Loucy (cell line): ENCODE measurements around the gene PRKN.

Source experiments
- H2AFZ ChIP-seq: fragments of 200-600 bp; sonication (generic); 2 replicates; pipeline ENCODE4 v1.6.0; 2016; ENCODE audit warnings: antibody characterized with exemption, mild to moderate bottlenecking, low read length, moderate library complexity
- H3F3A ChIP-seq: fragments of 200-600 bp; 2 replicates; pipeline ENCODE4 v1.6.0; 2016; ENCODE audit warnings: antibody characterized with exemption, low read depth, mild to moderate bottlenecking
- H3K27me3 ChIP-seq: fragments of 200-600 bp; sonication (generic); 2 replicates; pipeline ENCODE4 v1.6.1; 2014; ENCODE audit warnings: low read length, mild to moderate bottlenecking; ENCODE audit not compliant: insufficient read depth, poor library complexity, severe bottlenecking
- H3K36me3 ChIP-seq: fragments of 200-600 bp; sonication (generic); 2 replicates; pipeline ENCODE4 v1.6.1; 2016; ENCODE audit warnings: low read length; ENCODE audit not compliant: insufficient read depth
- H3K4me1 ChIP-seq: fragments of 200-600 bp; sonication (generic); 2 replicates; pipeline ENCODE4 v1.5.1; 2014; ENCODE audit warnings: low read length, mild to moderate bottlenecking; ENCODE audit not compliant: insufficient read depth, poor library complexity, severe bottlenecking
- H3K4me2 ChIP-seq: fragments of 200-600 bp; sonication (generic); 2 replicates; pipeline ENCODE4 v1.6.0; 2014; ENCODE audit warnings: antibody characterized with exemption, low read length, low read depth, mild to moderate bottlenecking; ENCODE audit not compliant: poor library complexity, severe bottlenecking
- H3K4me3 ChIP-seq: fragments of 200-600 bp; sonication (generic); 2 replicates; pipeline ENCODE4 v1.5.1; 2014; ENCODE audit warnings: low read length, mild to moderate bottlenecking, mixed read lengths; ENCODE audit not compliant: poor library complexity, severe bottlenecking
- H3K79me2 ChIP-seq: fragments of 200-600 bp; sonication (generic); 2 replicates; pipeline ENCODE4 v1.6.1; 2014; ENCODE audit warnings: low read length; ENCODE audit not compliant: insufficient read depth
- H3K9ac ChIP-seq: fragments of 200-600 bp; sonication (generic); 2 replicates; pipeline ENCODE4 v1.6.0; 2014; ENCODE audit warnings: mild to moderate bottlenecking, low read depth, low read length, moderate library complexity; ENCODE audit not compliant: poor library complexity, severe bottlenecking
- H3K9me2 ChIP-seq: fragments of 200-600 bp; sonication (generic); replicated peaks from 2 replicates; pipeline ENCODE4 v1.6.1; 2016; ENCODE audit warnings: low read depth, low read length, mixed read lengths
- H3K9me3 ChIP-seq: fragments of 200-600 bp; sonication (generic); 2 replicates; pipeline ENCODE4 v1.6.1; 2014; ENCODE audit warnings: mild to moderate bottlenecking, antibody characterized with exemption, low read length, low read depth; ENCODE audit not compliant: insufficient read depth
- H4K20me1 ChIP-seq: fragments of 200-600 bp; sonication (generic); 2 replicates; pipeline ENCODE4 v1.6.0; 2014; ENCODE audit warnings: antibody characterized with exemption, low read length, mild to moderate bottlenecking; ENCODE audit not compliant: insufficient read depth, poor library complexity, severe bottlenecking
- CTCF ChIP-seq: fragments of 200-600 bp; sonication (generic); conservative IDR thresholded peaks from 2 replicates; pipeline ENCODE4 v1.5.1; 2014; ENCODE audit warnings: mild to moderate bottlenecking, antibody characterized with exemption, low read length
- EZH2phosphoT487 ChIP-seq: fragments of 200-600 bp; IDR thresholded peaks from 2 replicates; pipeline ENCODE4 v1.6.1; 2018; ENCODE audit warnings: antibody characterized with exemption, mild to moderate bottlenecking, moderate library complexity, borderline replicate concordance

The PRKN gene

GRCh38 chr6:162249907-162250642, 477.5 kb downstream of the PRKN start:
- H3F3A ChIP-seq = no peaks in the 10 kb centered on the region
- H3K79me2 ChIP-seq = no peaks in the 10 kb centered on the region
- no peak overlapping the region for H3K4me3 ChIP-seq
- H3K4me1 ChIP-seq = no peaks in the 10 kb centered on the region
- H3K9ac ChIP-seq = no peak overlapping the region
- H3K27me3 ChIP-seq = no peaks in the 10 kb centered on the region
- no peak overlapping the region for H3K4me2 ChIP-seq
- no peaks in the 10 kb centered on the region; the same call in 1 of the 2 replicates for H3K9me3 ChIP-seq
- H3K36me3 ChIP-seq = no peaks in the 10 kb centered on the region
- TF ChIP-seq EZH2phosphoT487 (no peak), CTCF (no peak)
- no peaks in the 10 kb centered on the region for H3K9me2 ChIP-seq
- no peaks in the 10 kb centered on the region for H4K20me1 ChIP-seq
- no peak overlapping the region for H2AFZ ChIP-seq

- Histone ChIP-seq H3K79me2 (no peaks in the 10 kb centered on the region), H3K27me3 (no peaks in the 10 kb centered on the region), H3K9me2 (no peaks in the 10 kb centered on the region), H3F3A (no peaks in the 10 kb centered on the region), H3K4me2 (no peak overlapping the region), H3K9me3 (0 out of 2 replicates have a peak, but pooled peaks cover 3% of the 10 kb centered on the region), H3K9ac (no peak overlapping the region), H3K4me1 (no peaks in the 10 kb centered on the region), H3K4me3 (no peak overlapping the region), H2AFZ (no peak overlapping the region), H3K36me3 (no peaks in the 10 kb centered on the region), H4K20me1 (no peaks in the 10 kb centered on the region)
- no peak for TF ChIP-seq EZH2phosphoT487
- TF ChIP-seq CTCF = no peak
These were observed 481.6 kb downstream of the PRKN start for GRCh38 chr6:162245830-162246420.

- H3K9ac ChIP-seq = no peak overlapping the region
- no peak overlapping the region for H3K4me3 ChIP-seq
- no peaks in the 10 kb centered on the region for H3K79me2 ChIP-seq
- H3K9me3 ChIP-seq = 0 out of 2 replicates have a peak, but pooled peaks cover 3% of the 10 kb centered on the region
- no peaks in the 10 kb centered on the region for H4K20me1 ChIP-seq
- no peaks in the 10 kb centered on the region for H3K36me3 ChIP-seq
- no peaks in the 10 kb centered on the region for H3F3A ChIP-seq
- H2AFZ ChIP-seq = no peak overlapping the region
- no peaks in the 10 kb centered on the region for H3K4me1 ChIP-seq
- H3K27me3 ChIP-seq = no peaks in the 10 kb centered on the region
- TF ChIP-seq CTCF (no peak), EZH2phosphoT487 (no peak)
- H3K9me2 ChIP-seq = no peaks in the 10 kb centered on the region
- H3K4me2 ChIP-seq = no peak overlapping the region
These were observed 483.5 kb downstream of the PRKN start for GRCh38 chr6:162244031-162244430.
